Neutrophil (primary cell): ENCODE measurements around the gene CSRNP3.

Experiments used
- H3K27ac ChIP-seq: fragments of 200-600 bp; sonication (generic); 2 replicates; pipeline ENCODE4 v1.5.1; 2016; ENCODE audit warnings: mild to moderate bottlenecking, moderate library complexity
- H3K27me3 ChIP-seq: fragments of 200-600 bp; sonication (generic); 2 replicates; pipeline ENCODE4 v1.6.0; 2016; ENCODE audit warnings: mild to moderate bottlenecking
- H3K36me3 ChIP-seq: fragments of 200-600 bp; sonication (generic); 2 replicates; pipeline ENCODE4 v1.5.1; 2017
- H3K4me1 ChIP-seq, 2 experiments: fragments of 200-600 bp in 1 of 2; sonication (generic) in 1 of 2; 1 replicate in 1 of 2; 2 replicates in 1 of 2; pipeline versions ENCODE4 v1.5.1 to v1.6.1; 2013 to 2016; ENCODE audit warnings: low read depth in 1 of 2, low read length in 1 of 2, mild to moderate bottlenecking in 1 of 2, moderate library complexity in 1 of 2; ENCODE audit not compliant: control insufficient read depth in 1 of 2, insufficient read depth in 1 of 2
- H3K4me3 ChIP-seq, 2 experiments: fragments of 200-600 bp in 1 of 2; sonication (generic) in 1 of 2; 1 replicate in 1 of 2; 2 replicates in 1 of 2; pipeline ENCODE4 v1.5.1; 2013 to 2016; ENCODE audit warnings: low read depth in 1 of 2, low read length in 1 of 2, mild to moderate bottlenecking in 1 of 2, moderate library complexity in 1 of 2
- H3K9me3 ChIP-seq: fragments of 200-600 bp; sonication (generic); 2 replicates; pipeline ENCODE4 v1.5.1; 2016
- CTCF ChIP-seq: fragments of 200-600 bp; sonication (generic); IDR thresholded peaks from 2 replicates; pipeline ENCODE4 v1.5.1; 2016; ENCODE audit warnings: antibody characterized with exemption

Gene CSRNP3

GRCh38 chr2:165666605-165667004, 197.1 kb downstream of the CSRNP3 start:
- Histone ChIP-seq H3K27ac (no peak overlapping the region), H3K9me3 (no peaks in the 10 kb centered on the region), H3K4me3 (no peak overlapping the region), H3K4me1 (no peaks in the 10 kb centered on the region), H3K36me3 (no peaks in the 10 kb centered on the region), H3K27me3 (no peaks in the 10 kb centered on the region)
- no peak for TF ChIP-seq CTCF

GRCh38 chr2:165667375-165667774, 197.9 kb downstream of the CSRNP3 start:
- Histone ChIP-seq H3K36me3 (no peaks in the 10 kb centered on the region), H3K9me3 (no peaks in the 10 kb centered on the region), H3K4me3 (no peak overlapping the region), H3K27ac (no peak overlapping the region), H3K27me3 (no peaks in the 10 kb centered on the region), H3K4me1 (no peaks in the 10 kb centered on the region)
- TF ChIP-seq CTCF, result no peak

GRCh38 chr2:165674780-165675179, 205.3 kb downstream of the CSRNP3 start:
- Histone ChIP-seq H3K4me3 (no peak overlapping the region), H3K36me3 (no peaks in the 10 kb centered on the region)
- TF ChIP-seq CTCF, result no peak

GRCh38 chr2:165675551-165675968, 206.1 kb downstream of the CSRNP3 start:
- no peak for TF ChIP-seq CTCF
- H3K4me3 ChIP-seq, result no peak overlapping the region
- no peaks in the 10 kb centered on the region for H3K27me3 ChIP-seq
- H3K9me3 ChIP-seq, result no peaks in the 10 kb centered on the region
- no peaks in the 10 kb centered on the region for H3K4me1 ChIP-seq
- H3K36me3 ChIP-seq, result no peaks in the 10 kb centered on the region
- no peak overlapping the region for H3K27ac ChIP-seq

More at GRCh38 chr2:165674780-165675179, 205.3 kb downstream of the CSRNP3 start:
- H3K4me1 ChIP-seq, result no peaks in the 10 kb centered on the region
- no peak overlapping the region for H3K27ac ChIP-seq
- H3K27me3 ChIP-seq, result no peaks in the 10 kb centered on the region
- H3K9me3 ChIP-seq, result no peaks in the 10 kb centered on the region

GRCh38 chr2:165678882-165679281, 209.4 kb downstream of the CSRNP3 start:
- no peaks in the 10 kb centered on the region for H3K36me3 ChIP-seq
- no peak overlapping the region for H3K4me3 ChIP-seq
- no peaks in the 10 kb centered on the region for H3K27me3 ChIP-seq
- no peaks in the 10 kb centered on the region for H3K9me3 ChIP-seq
- no peak for TF ChIP-seq CTCF
- no peaks in the 10 kb centered on the region for H3K4me1 ChIP-seq
- H3K27ac ChIP-seq, result no peak overlapping the region

GRCh38 chr2:165679621-165680020, 210.1 kb downstream of the CSRNP3 start:
- Histone ChIP-seq H3K4me3 (no peak overlapping the region), H3K4me1 (no peaks in the 10 kb centered on the region), H3K9me3 (no peaks in the 10 kb centered on the region), H3K27me3 (no peaks in the 10 kb centered on the region), H3K27ac (no peak overlapping the region), H3K36me3 (no peaks in the 10 kb centered on the region)
- TF ChIP-seq CTCF, result no peak
